GM18909 (cell line): ENCODE measurements around the gene MLLT3.

Experiments
- ATAC-seq: cut with Tn5 transposase; IDR thresholded peaks from one replicate; pipeline ENCODE4 v1.9.1; 2021; ENCODE audit warnings: mild to moderate bottlenecking; ENCODE audit not compliant: unreplicated experiment, poor library complexity

MLLT3 gene

DNA sequence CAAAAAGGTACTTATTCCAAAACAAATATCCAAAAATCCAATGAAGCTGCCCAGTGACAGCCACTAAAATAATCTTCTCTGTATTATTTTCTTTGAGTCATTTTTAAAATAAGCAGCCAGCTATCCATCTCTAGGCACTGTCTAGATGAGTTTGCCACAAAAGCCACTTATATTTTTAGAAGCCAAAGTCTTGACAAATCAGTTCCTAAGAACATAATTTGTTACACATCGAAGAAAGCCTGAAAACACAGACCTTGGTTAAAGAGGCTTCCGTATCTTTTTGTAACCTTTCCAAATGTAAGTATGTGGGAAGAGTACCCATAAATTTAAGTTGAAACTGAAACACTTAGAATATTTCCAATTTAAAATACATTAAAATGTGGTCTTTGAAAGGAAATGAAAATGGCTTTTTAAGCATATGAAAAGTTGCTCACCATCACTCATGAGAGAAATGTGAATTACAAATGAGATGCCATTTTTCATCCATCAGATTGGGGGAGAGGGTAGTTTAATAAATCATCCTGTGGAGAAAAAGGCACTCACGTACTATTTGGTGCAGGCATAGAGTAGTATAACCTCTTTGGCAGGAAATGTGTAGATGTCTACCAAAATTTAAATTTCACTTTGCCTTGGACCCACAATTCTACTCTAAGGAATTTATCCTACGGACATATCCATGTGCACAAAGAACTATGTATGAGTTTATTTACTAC is 180.4 kb downstream of the MLLT3 start:
- no peak for ATAC-seq

DNA sequence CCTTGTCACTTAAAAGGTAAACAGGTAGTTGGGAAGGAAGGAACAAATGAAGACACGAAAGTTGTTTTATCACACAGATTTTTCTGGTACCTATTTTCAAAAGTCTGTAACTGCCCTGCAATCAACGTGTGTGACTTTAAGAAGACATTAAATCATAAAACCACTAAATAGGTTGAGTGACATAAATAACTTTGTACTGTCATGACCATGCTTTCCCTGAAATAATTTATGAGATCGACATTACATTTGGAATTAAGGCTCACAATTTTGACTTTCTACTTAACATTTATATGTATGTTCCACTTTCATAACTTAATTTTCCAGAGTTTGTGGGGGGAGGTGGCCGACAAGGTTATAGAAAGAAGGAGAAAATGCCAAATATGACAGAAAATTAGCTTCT is 181.1 kb downstream of the MLLT3 start:
- ATAC-seq = no peak

DNA sequence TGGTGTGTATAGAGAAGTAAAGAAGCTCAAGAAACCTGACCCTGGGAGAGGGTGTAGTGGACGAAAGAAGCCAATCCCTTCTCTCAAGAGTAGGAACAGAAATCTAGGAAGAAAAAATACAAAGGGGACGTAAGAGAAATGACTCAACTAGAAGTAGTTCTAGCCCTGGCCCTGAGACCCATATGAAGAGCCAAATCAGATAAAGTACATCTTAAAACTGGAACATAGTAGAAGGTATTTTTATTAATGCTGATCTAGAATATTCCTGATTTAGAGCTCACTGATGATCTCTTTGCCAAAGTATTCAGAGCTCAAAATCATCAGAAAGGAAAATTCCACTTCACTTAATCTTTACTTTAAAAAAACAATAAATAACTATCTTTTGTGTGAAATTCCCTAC is 184.8 kb downstream of the MLLT3 start:
- ATAC-seq = no peak

DNA sequence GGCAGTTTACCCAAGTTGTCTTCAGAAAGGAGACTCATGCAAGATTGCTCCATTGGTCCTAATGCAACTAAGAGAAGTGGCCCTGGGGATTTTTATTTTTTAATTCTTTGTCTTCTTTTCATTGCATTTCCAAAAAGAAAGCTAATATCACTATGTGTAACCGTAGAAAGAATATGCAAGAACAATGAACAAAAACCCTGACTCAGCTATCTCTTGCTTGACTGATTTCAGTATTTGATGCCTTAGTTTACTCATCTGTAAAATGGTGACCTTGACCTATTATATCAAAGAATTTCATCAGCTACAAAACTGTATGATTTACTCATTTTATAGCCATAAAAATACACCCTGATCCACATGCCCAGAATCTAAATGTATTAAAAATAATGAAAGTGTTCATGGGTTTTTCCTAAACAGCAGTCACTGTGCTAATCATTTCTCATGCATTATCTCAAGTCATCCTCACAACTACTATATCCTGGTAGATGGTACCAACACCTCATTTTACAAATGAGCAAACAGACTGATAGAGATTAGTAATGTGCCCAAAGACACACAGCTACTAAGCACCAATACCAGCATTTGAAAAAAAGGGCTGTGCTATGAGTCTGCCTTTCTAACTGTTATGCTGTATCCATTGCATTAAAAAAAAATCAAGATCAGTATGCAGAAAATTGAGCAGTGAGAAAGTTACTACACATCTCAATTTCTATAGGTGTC is 185.7 kb downstream of the MLLT3 start:
- no peak for ATAC-seq

DNA sequence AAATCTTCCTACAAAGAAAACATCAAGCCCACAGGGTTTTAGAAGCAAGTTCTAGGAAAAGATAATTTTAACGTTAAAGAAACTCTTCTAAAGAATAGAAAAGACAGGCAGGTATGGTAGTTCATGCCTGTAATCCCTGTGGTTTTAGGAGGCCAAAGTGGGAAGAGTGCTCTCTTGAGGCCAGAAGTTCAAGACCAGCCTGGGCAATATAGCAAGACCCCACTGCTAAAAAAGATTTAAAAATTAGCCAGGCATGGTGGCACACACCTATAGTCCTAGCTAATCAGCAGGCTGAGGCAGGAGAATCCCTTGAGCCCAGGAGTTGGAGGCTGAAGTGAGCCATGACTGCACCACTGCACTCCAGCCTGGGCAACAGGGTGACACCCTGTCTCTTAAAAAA is 193.3 kb downstream of the MLLT3 start:
- no peak for ATAC-seq

DNA sequence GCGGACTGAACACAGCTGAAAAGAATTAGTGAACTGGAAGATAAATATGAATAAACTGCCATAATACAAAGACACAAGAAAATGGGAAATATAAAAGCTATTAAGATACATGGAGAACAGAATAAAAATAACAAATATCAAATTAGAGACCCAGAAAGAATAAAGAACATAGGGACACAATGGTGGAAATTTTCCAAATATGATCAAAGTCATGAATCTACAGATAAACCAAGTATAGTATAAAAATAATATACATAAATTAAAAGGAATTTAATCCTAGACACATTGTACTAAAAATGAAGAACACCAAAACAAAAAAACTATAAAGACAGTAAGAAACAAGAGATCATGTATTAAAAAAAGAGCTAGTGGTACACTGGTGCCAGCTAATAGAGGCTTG is 194.9 kb downstream of the MLLT3 start:
- no peak for ATAC-seq

DNA sequence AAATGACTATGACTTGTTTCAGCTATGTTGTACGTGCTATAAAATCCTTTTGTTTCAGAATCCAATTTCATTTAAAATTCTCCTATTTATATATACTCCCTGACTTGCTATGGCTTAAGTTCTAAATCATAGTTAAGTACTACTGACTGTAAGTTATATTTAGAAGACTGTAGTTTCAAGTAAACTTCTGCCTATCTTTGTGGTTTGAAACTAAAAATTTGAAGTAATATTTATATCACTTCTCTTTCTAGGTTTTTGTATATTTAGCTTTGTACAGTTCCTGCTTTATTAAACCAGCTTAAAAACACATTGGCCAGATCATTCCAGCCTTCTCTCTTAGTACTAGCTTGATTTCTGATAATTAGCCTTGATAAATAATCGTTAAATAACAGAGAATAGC is 196.3 kb downstream of the MLLT3 start:
- peak; percentile 79 for ATAC-seq

DNA sequence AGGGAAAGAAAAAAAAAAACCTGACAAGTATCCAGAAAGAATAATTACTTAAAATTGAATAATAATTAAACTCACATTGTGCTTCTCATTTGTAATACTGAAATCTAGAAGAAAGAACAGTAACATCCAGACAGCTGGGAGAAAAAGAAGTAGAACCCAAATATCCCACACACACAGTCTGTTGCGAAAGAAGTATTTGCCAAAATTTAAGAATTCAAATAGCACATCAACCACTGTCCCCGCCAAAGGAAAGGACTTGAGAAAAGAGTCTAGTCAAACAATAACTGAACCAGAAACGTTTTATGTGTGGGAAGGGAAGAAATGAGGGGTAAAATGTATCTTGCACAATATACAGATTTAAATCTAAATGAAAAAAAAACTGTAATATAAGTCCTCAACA is 202.8 kb downstream of the MLLT3 start:
- no peak for ATAC-seq

DNA sequence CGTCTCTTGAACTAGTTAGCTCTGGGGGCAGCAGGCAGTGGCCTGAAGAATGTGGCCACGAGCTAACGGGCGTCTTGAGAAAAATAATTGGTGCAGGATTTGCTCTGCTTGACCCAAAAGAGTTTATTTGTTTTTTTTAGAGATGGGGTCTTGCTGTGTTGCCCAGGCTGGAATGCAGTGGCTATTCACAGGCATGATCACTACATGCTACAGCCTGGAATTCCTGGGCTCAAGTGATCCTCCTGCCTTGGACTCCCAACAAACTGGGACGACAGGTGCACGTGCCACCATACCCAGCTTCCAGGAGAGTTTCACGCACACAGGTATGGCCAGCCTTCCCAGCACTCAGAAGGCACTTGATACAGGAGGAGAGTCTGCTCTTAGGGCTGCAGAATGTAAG is 203.8 kb downstream of the MLLT3 start:
- ATAC-seq = no peak

DNA sequence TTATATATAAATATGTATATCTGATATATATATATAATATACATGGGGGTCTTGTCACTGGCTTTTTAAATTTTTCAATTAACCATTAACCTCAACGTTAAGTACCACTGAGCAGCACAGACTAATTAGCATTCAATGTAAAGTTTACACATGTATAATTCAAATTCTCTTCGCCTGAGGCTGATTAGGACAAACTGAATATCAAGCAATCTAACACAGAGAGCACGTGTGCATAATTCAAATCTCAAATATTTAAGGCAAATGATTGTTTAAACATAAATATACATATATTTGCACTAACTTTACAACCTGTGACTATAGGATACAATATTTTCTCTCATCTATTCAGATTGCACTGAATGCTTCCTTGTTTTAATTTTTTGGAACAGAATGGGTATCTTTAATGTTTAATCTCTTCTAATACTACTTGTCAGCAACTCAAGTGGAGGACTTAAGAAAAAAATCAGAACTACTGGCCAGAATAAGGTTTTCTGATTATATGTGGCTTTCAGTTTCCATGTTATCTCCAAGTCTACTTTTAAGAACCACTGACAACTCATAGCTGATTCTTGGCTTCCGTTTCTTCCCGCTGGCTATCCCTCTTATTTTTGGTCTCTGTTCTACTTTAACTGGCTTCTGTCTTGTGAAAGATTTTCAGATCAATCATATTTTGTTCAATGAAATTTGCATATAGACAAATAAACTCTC is 204.8 kb downstream of the MLLT3 start:
- no peak for ATAC-seq

DNA sequence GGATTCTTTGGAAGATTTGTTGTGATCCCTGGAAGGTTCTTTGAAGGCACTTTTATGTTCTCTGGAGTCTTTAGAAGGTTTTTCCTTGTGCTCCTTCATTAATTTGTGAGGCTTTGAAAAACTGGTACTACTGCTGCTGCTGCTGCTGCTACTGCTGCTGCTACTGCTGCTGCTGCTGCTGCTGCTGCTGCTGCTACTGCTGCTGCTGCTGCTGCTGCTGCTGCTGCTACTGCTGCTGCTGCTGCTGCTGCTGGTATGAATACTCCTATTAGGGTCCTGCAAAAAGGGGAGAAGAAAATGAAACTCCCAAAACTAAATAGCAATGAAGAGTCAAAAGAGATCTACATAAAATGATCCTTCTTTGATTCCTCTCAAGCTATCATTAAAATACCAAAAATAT is 208.1 kb downstream of the MLLT3 start:
- ATAC-seq = no peak

DNA sequence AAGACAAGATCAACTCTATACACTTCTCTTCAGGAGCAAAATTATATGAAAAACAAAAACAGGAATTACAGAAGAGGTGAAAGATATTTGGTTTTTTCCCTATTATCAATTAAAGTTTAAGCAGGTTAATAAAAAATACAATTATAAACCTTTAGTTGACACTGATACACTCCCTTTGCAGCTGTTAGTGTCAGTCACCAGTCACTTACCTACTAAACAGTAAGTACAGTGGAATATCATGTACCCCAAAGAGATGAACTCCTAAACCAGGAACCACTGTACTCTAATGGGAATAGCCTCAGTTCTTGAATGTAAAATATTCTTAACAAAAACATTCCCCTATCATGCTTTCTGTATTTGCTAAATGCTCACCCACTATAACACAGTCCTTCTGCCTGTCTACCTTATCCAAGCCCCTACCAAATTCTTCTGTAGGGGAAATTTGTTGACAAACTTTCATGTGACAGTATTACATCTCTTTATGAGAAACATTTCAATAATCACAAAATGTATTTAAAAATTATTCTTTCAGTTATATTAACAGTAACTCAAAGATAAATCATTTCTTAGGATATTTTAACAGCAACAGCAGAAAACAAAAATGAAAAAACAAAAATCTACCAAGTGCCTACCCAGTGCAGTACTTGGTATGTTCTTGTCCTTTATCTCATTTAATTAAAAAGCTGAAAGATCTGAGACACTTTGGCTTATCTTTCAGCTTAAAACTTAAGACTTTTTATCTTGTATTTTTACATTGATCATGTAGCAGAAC is 212.8 kb downstream of the MLLT3 start:
- ATAC-seq = no peak

DNA sequence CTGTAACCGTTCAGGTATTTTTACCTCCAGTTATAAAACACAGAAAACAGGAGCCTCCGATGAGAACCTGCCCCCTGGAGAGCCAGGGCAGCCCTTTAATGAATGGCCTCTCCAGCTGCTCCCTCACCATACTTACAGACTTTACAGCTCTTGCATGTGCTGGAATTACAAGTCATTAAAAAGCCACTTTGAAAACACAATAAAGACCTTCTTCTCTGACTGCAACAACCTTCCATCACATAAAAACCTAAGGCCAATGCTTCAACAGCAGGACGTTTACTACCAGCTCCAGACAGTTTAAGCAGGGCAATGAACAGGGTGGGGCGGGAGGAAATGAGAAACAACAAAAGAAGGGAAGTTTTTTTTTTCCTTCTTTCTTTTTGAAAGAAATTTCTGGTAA is 213.8 kb downstream of the MLLT3 start:
- ATAC-seq = no peak

DNA sequence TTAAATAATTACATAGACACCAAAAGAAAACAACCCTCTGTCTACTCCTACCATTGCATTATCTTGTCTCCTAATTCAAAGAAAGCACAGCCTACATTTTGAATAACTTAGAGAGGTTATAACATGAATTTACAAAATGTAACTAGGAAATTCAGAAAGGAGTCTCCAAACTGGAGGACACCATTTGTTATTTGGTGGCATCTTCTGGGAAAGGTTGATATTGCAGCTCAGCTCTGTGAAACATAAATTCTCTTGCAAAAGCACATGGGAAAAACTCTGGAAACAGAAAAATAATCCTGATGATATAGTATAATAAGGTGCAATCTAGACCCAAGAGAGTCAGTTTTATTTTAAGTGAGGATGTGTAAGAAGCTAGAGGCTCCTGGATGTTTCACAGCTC is 215.3 kb downstream of the MLLT3 start:
- ATAC-seq = no peak

DNA sequence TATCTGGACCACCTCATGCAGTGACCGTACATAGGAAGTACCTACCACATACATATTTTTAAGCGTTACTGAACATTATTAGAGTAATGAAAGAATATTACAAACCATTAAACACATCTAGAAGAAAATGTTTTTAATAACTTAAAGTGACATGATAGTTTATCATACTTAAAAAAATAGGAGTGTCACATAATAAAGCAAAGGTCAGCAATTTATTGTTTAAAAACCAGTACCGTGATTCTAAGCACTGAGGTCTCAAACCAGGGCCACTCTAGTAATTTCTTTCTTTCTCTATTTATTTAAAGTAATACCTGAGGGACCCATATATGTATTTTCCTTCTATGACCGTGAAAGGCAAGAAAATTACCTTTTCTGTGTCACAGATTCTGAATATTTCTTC is 216.0 kb downstream of the MLLT3 start:
- ATAC-seq = no peak

DNA sequence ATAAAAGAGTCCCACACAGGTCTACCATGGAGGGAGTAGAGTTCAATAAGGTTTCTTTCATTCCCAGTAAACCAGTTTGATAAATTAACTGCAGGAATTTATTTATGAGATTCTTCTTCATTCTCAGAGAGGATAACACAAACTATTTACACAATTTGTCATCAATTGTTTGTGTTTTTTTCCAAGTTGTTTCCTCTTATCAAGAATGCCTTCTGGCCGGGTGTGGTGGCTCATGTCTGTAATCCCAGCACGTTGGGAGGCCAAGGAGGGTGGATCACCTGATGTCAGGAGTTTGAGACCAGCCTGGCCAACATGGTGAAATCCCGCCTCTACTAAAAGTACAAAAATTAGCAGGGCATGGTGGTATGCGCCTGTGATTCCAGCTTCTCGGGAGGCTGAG is 216.7 kb downstream of the MLLT3 start:
- no peak for ATAC-seq

DNA sequence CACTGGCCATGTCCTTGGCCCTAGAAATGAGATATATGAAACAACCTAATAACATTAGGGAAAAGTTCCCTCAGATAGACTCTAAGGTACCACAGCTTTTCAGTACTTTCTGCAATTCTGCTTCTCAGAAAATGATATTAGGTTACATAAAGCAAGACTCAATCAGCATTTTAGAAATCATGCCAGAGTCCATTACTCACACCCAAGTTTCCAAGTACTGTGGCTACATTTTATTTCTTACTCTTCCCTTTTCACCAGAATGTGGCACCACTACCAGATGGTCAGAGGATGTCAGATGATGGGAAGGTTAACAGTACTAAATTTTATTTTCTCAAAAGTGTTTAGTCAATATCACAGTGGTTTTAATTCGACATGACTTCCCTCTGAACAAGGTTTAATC is 217.2 kb downstream of the MLLT3 start:
- no peak for ATAC-seq

DNA sequence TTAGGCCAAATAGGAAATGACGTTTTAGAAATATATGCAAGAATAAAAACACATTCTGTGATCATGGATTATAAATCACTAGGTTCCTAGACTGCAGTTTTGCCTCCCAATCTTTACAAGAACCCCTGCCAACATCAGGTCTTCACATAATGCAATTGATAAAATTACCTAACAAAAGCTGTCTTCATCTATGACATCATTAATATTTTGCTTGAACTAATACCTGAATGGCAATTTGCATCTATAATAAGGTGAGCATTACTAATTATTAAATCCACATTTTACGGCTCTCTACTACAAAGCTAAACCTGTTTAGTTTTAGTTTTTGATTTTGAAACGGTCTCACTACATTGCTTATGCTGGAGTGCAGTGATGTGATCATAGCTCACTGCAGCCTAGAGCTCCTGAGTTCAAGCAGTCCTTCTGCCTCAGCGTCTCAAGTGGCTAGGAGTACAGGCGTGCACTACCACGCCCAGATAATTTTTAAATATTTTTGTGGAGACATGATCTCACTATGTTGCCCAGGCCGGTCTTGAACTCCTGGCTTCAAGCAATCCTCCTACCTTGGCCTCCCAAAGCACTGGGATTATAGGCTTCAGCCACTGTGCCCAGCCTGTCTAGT is 218.0 kb downstream of the MLLT3 start:
- ATAC-seq = no peak

DNA sequence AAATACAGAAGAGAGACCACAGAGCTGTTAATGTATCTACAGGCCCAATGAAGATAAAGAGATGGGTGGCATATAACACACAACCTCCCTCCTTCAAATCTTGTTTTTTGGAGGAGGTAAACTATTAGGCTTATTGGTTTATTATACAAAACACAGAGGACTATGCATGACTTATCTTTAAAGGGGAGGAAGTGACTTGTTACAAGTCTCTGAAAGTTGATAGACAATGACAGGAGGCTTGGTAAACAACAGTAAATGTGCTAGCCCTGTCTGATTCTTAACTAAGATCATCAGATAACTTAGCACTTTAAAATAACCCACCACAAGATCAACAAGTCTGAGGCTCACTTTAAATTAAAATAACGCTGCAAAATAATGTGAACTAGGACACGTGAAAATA is 219.0 kb downstream of the MLLT3 start:
- no peak for ATAC-seq

DNA sequence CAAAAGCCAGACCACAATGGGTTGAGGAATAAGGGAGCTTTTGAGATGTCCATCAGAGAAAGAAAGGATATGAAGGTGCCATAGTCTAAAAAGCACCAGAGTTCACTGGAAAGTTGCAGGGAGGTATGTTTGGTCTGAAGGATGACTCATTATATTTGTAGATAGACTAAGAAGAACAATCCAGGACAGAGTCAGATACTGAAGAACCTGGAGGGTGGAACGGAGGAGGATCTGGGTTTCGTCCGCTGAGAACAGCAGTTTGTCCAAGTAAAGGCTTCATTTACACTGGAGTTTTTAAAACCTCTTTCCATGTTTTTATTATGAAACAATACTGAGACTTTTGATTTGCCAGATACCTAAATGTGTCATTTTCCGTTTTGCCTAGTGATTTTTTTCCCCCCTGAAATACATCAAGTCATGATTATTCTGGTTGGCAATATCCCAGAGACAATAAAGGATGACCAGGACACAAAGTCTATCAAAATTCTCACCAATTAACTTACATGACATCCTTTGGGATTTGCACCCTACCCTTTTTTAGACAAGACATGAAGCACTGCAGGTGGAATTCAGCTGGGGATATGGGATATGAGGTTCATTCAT is 219.9 kb downstream of the MLLT3 start:
- no peak for ATAC-seq
